Measurements from ENCODE around the gene NPTX1.

NPTX1 gene

DNA sequence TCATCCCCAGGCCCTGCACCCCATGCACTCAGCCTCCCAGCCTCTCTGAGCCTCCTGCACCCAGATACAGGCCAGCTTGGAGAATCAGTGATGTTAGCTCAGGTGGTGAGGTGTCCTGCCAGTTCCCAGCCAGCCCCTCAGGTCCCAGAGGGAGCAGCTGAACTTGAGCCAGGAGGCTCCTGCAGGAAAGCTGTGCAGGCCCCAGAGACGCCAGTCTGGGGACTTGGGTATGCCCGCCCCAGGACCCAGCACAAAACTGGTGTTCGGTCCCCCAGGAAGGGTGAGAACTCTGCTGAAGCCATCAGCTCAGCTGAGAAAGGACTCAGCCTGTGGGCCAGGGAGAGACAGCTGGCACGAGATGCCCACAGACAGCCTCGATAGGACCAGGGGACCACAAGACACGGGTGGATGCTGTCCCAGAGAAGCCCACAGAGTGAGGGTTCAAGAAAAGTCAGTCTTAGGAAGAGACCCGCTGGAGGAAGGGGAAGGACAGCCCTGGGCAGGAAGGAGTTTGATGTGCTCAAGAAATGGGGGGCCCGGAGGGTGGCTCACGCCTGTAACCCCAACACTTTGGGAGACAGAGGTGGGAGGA, 50.5 kb downstream of the NPTX1 start:
- H3K27me3 ChIP-seq (ENCODE audit: insufficient read depth, low read depth), result peaks cover 65% of the 10 kb centered on the region
- H2AFZ ChIP-seq (ENCODE audit: low read depth), result no peak overlapping the region
- no peaks in the 10 kb centered on the region for H4K20me1 ChIP-seq (ENCODE audit: insufficient read depth)
- H3K79me2 ChIP-seq (ENCODE audit: insufficient read depth, low read depth), result no peaks in the 10 kb centered on the region
- no peak overlapping the region for H3K4me3 ChIP-seq (IDR thresholded peaks at IDR 0.05; ENCODE audit: insufficient read depth, low read depth, low read length)
- H3K9ac ChIP-seq, result no peak overlapping the region
- no peak overlapping the region for H3K27ac ChIP-seq
- no peaks in the 10 kb centered on the region for H3K36me3 ChIP-seq (ENCODE audit: insufficient read depth)
- H3K4me2 ChIP-seq, result no peak overlapping the region
- no peaks in the 10 kb centered on the region for H3K4me1 ChIP-seq (ENCODE audit: low read depth, poor library complexity, severe bottlenecking)
- TF ChIP-seq, protein P1, sequence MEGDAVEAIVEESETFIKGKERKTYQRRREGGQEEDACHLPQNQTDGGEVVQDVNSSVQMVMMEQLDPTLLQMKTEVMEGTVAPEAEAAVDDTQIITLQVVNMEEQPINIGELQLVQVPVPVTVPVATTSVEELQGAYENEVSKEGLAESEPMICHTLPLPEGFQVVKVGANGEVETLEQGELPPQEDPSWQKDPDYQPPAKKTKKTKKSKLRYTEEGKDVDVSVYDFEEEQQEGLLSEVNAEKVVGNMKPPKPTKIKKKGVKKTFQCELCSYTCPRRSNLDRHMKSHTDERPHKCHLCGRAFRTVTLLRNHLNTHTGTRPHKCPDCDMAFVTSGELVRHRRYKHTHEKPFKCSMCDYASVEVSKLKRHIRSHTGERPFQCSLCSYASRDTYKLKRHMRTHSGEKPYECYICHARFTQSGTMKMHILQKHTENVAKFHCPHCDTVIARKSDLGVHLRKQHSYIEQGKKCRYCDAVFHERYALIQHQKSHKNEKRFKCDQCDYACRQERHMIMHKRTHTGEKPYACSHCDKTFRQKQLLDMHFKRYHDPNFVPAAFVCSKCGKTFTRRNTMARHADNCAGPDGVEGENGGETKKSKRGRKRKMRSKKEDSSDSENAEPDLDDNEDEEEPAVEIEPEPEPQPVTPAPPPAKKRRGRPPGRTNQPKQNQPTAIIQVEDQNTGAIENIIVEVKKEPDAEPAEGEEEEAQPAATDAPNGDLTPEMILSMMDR (conservative IDR thresholded peaks at IDR 0.05; ENCODE audit: low read depth, low read length), result no peak

DNA sequence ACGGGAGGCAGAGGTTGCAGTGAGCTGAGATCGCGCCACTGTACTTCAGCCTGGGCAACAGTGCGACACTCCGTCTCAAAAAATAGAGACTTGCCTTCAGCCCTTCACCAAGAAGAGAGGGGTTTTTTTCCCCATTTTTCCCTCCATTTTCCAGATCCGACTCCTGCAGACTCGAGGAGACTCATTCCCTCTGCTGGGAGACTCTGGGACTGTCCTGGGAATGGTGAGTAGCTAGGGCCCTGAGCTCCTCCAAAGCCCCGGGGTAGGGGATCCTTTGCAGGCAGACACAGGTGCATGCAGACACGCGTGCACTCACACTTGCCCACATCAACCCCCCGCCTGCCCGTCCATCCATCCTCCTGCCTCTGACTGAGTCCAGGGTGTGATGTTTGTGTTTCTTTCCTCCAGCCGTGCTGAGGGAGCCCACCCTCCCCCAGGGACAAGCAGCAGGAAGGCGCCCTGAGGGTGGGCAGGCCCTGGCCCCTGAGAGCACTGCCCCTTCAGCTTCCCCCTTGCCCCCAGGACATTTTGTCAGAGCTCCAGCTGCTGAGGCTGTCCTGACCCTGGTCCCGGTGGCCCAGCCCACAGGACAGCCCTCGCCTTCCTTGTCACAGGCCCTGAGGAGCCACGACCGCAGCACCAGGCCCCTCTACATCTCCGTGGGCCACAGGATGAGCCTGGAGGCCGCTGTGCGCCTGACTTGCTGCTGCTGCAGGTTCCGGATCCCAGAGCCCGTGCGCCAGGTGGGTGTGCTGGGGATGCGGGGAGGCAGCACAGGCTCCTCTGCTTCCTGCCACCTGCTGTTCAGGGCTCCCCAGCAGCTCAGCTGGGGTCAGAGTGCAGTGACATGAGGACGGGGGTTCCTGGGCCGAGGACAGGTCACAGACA, 51.3 kb downstream of the NPTX1 start:
- H3K9ac ChIP-seq, result no peak overlapping the region
- no peak overlapping the region for H3K27ac ChIP-seq
- no peak overlapping the region for H3K4me3 ChIP-seq (IDR thresholded peaks at IDR 0.05; ENCODE audit: insufficient read depth, low read depth, low read length)
- H3K4me2 ChIP-seq, result no peak overlapping the region
- no peaks in the 10 kb centered on the region for H4K20me1 ChIP-seq (ENCODE audit: insufficient read depth)
- no peak overlapping the region for H2AFZ ChIP-seq (ENCODE audit: low read depth)
- no peaks in the 10 kb centered on the region for H3K36me3 ChIP-seq (ENCODE audit: insufficient read depth)
- TF ChIP-seq, protein P1 (conservative IDR thresholded peaks at IDR 0.05; ENCODE audit: low read depth, low read length), result no peak
- no peaks in the 10 kb centered on the region for H3K4me1 ChIP-seq (ENCODE audit: low read depth, poor library complexity, severe bottlenecking)
- peaks cover 57% of the 10 kb centered on the region for H3K27me3 ChIP-seq (ENCODE audit: insufficient read depth, low read depth)
- no peaks in the 10 kb centered on the region for H3K79me2 ChIP-seq (ENCODE audit: insufficient read depth, low read depth)

DNA sequence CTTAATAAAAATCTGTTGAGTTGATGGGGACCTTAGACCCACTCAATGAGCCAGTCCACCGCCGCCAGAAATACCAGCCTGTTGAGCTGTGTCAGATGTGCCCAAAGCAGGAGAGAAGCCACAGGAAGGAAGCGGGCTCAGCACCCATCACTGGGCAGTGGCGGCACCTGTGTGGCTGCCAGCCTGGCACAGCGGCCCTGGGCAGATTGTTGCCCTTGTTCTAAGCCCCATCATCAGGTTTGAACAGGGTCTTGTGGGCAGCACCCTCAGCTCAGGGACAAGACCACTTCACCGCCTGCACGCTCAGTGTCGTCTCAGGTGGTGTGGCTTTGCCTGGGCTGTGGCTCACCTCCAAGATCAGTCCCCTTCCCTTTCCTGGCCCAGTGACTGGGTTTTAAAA, 52.1 kb downstream of the NPTX1 start:
- Histone ChIP-seq H3K4me1 (ENCODE audit: low read depth, poor library complexity, severe bottlenecking) (no peaks in the 10 kb centered on the region), H3K27ac (no peak overlapping the region), H2AFZ (ENCODE audit: low read depth) (no peak overlapping the region), H3K36me3 (ENCODE audit: insufficient read depth) (no peaks in the 10 kb centered on the region), H3K27me3 (ENCODE audit: insufficient read depth, low read depth) (peaks cover 49% of the 10 kb centered on the region), H4K20me1 (ENCODE audit: insufficient read depth) (no peaks in the 10 kb centered on the region), H3K4me2 (no peak overlapping the region), H3K4me3 (IDR thresholded peaks at IDR 0.05; ENCODE audit: insufficient read depth, low read depth, low read length) (no peak overlapping the region), H3K79me2 (ENCODE audit: insufficient read depth, low read depth) (no peaks in the 10 kb centered on the region), H3K9ac (no peak overlapping the region)
- TF ChIP-seq, protein P1 (conservative IDR thresholded peaks at IDR 0.05; ENCODE audit: low read depth, low read length), result no peak

- Histone ChIP-seq H3K4me3 (IDR thresholded peaks at IDR 0.05; ENCODE audit: insufficient read depth, low read depth, low read length) (no peak overlapping the region), H3K27me3 (ENCODE audit: insufficient read depth, low read depth) (peaks cover 43% of the 10 kb centered on the region), H3K36me3 (ENCODE audit: insufficient read depth) (no peaks in the 10 kb centered on the region), H4K20me1 (ENCODE audit: insufficient read depth) (no peaks in the 10 kb centered on the region), H3K4me1 (ENCODE audit: low read depth, poor library complexity, severe bottlenecking) (no peaks in the 10 kb centered on the region), H3K9ac (no peak overlapping the region), H3K27ac (no peak overlapping the region), H3K4me2 (no peak overlapping the region), H2AFZ (ENCODE audit: low read depth) (no peak overlapping the region), H3K79me2 (ENCODE audit: insufficient read depth, low read depth) (no peaks in the 10 kb centered on the region)
- TF ChIP-seq, protein P1 (conservative IDR thresholded peaks at IDR 0.05; ENCODE audit: low read depth, low read length), result no peak
These were observed 52.7 kb downstream of the NPTX1 start for GRCh38 chr17:80423536-80424225.
